Measurements from ENCODE around the gene ARHGEF19. TPM values are rescaled to one million over a fixed set of nuclear protein-coding genes. Genes with fewer than 3 reads are reported as not detected.
A peak's percentile ranks its signal among the peaks of the same experiment; 100 is the strongest.

ARHGEF19 gene
- total and polyA plus RNA-seq, 2 of the 13 experiments (the other 11 are each of a cell fraction or from before 2014, with no cell fraction given): 1.7 to 1.8 TPM

GRCh38 chr1:16152481-16153087 is 59.9 kb downstream of the ARHGEF19 start (continued):
- TF ChIP-seq HNRNPL (IDR thresholded peaks at IDR 0.05; ENCODE audit: low read depth, low read length) (peak; percentile 95), FLYWCH1 (CRISPR knock-in tag; IDR thresholded peaks at IDR 0.05) (no peak), ZNF687 (CRISPR knock-in tag; IDR thresholded peaks at IDR 0.05) (peak; percentile 60; the same call in 1 of the 2 replicates), MIXL1 (CRISPR knock-in tag; IDR thresholded peaks at IDR 0.05) (no peak), ZNF839 (CRISPR knock-in tag; IDR thresholded peaks at IDR 0.05; ENCODE audit: borderline replicate concordance) (no peak), ZBTB20 (CRISPR knock-in tag; IDR thresholded peaks at IDR 0.05; ENCODE audit: borderline replicate concordance, low read depth) (no peak), KDM4B (CRISPR knock-in tag; IDR thresholded peaks at IDR 0.05) (0 out of 2 replicates have a peak, but pooled peaks have one; percentile 10), SSRP1 (CRISPR knock-in tag; IDR thresholded peaks at IDR 0.05) (no peak), CENPBD1 (CRISPR knock-in tag; IDR thresholded peaks at IDR 0.05; ENCODE audit: borderline replicate concordance, low read depth) (no peak), ZNF772 (CRISPR knock-in tag; IDR thresholded peaks at IDR 0.05) (no peak), ZSCAN22 (CRISPR knock-in tag; IDR thresholded peaks at IDR 0.05) (no peak), CCAR2 (optimal IDR thresholded peaks at IDR 0.05; ENCODE audit: low read depth, low read length) (no peak), DMAP1 (CRISPR knock-in tag; IDR thresholded peaks at IDR 0.05) (no peak), PHF8 (CRISPR knock-in tag; IDR thresholded peaks at IDR 0.05) (0 out of 2 replicates have a peak, but pooled peaks have one; percentile 2), ZNF17 (CRISPR knock-in tag; IDR thresholded peaks at IDR 0.05) (no peak), RFX5 (IDR thresholded peaks at IDR 0.05; ENCODE audit: low read depth, low read length) (no peak), BHLHE40 (IDR thresholded peaks at IDR 0.05; ENCODE audit: low read length) (no peak), GZF1 (CRISPR knock-in tag; IDR thresholded peaks at IDR 0.05) (no peak), ZNF260 (CRISPR knock-in tag; IDR thresholded peaks at IDR 0.05; ENCODE audit: borderline replicate concordance, low read depth) (no peak), ZNF768 (CRISPR knock-in tag; IDR thresholded peaks at IDR 0.05) (0 out of 2 replicates have a peak, but pooled peaks have one; percentile 16), ZBTB42 (CRISPR knock-in tag; IDR thresholded peaks at IDR 0.05) (no peak), ZSCAN21 (CRISPR knock-in tag; IDR thresholded peaks at IDR 0.05; ENCODE audit: borderline replicate concordance) (0 out of 2 replicates have a peak, but pooled peaks have one; percentile 18), ZNF580 (CRISPR knock-in tag; IDR thresholded peaks at IDR 0.05; ENCODE audit: borderline replicate concordance, low read depth) (no peak), MEF2D (CRISPR knock-in tag; IDR thresholded peaks at IDR 0.05) (no peak), ARID3A (IDR thresholded peaks at IDR 0.05; ENCODE audit: low read depth, low read length) (no peak), BATF2 (CRISPR knock-in tag; IDR thresholded peaks at IDR 0.05) (no peak)

All from HepG2 (cell line).